Common myeloid progenitor, CD34-positive (primary cell): ENCODE measurements around the gene TRMU.

Experiments
- CTCF ChIA-PET: fragments of 350-600 bp; sonication (Branson Sonifier 250); formaldehyde crosslinking; loops from one replicate; lab custom pipeline; 2021; ENCODE audit warnings: antibody characterized with exemption; lab: Charles Lee
- POLR2A ChIA-PET: fragments of 350-600 bp; sonication (Branson Sonifier 250); formaldehyde crosslinking; loops from one replicate; lab custom pipeline; 2021; ENCODE audit warnings: antibody characterized with exemption; lab: Charles Lee
- DNase-seq, 3 donors: peaks; one replicate each; pipeline versions ENCODE4 v3.0.0 to v3.0.0-alpha.2; 2013
- H3K27ac ChIP-seq, 2 experiments: 1 replicate in 1 of 2; 2 replicates in 1 of 2; pipeline ENCODE4 v1.7.0; 2013; ENCODE audit warnings: inconsistent platforms in 2 of 2, low read length in 2 of 2, mild to moderate bottlenecking in 2 of 2, low read depth in 1 of 2, moderate library complexity in 1 of 2; ENCODE audit not compliant: severe bottlenecking in 2 of 2, insufficient read depth in 1 of 2, poor library complexity in 1 of 2
- H3K27me3 ChIP-seq, 5 experiments: replicated peaks in 2 of 5; 1 replicate in 3 of 5; 2 replicates in 2 of 5; pipeline versions ENCODE4 v1.6.1 to v1.7.0; 2013; ENCODE audit warnings: low read length in 4 of 5, mild to moderate bottlenecking in 2 of 5, moderate library complexity in 2 of 5, inconsistent platforms in 1 of 5; ENCODE audit not compliant: insufficient read depth in 5 of 5, control insufficient read depth in 4 of 5
- H3K36me3 ChIP-seq, 4 experiments: 1 replicate in 2 of 4; 2 replicates in 2 of 4; pipeline versions ENCODE4 v1.6.1 to v1.7.0; 2013; ENCODE audit warnings: low read length in 3 of 4, control low read depth in 1 of 4, mild to moderate bottlenecking in 1 of 4; ENCODE audit not compliant: control insufficient read depth in 4 of 4, insufficient read depth in 4 of 4
- H3K4me1 ChIP-seq, 4 experiments: 1 replicate in 3 of 4; 2 replicates in 1 of 4; pipeline versions ENCODE4 v1.6.1 to v1.7.1; 2013; ENCODE audit warnings: low read length in 3 of 4, mild to moderate bottlenecking in 3 of 4, control low read depth in 1 of 4, inconsistent platforms in 1 of 4, moderate library complexity in 1 of 4; ENCODE audit not compliant: control insufficient read depth in 4 of 4, insufficient read depth in 4 of 4; ENCODE audit errors: control extremely low read depth in 1 of 4
- H3K4me3 ChIP-seq, 7 experiments: 1 replicate in 4 of 7; 2 replicates in 3 of 7; pipeline versions ENCODE4 v1.5.1 to v1.7.0; 2013; ENCODE audit warnings: mild to moderate bottlenecking in 7 of 7, low read length in 6 of 7, moderate library complexity in 6 of 7, inconsistent platforms in 2 of 7, low read depth in 2 of 7, control low read depth in 1 of 7; ENCODE audit not compliant: insufficient read depth in 4 of 7, control insufficient read depth in 1 of 7; ENCODE audit errors: extremely low read depth in 1 of 7
- H3K9me3 ChIP-seq, 5 experiments: 1 replicate in 4 of 5; 2 replicates in 1 of 5; pipeline versions ENCODE4 v1.6.1 to v1.7.1; 2013; ENCODE audit warnings: low read length in 4 of 5, mild to moderate bottlenecking in 2 of 5, inconsistent platforms in 1 of 5, low read depth in 1 of 5, moderate library complexity in 1 of 5; ENCODE audit not compliant: control insufficient read depth in 4 of 5, insufficient read depth in 2 of 5; ENCODE audit errors: control extremely low read depth in 1 of 5
- WGBS: methylation state at CpG from one replicate; pipeline ENCODE4 v1.1.5; 2013; ENCODE audit not compliant: insufficient coverage; 5-methylcytosine and 5-hydroxymethylcytosine counted together

The TRMU gene

GRCh38 chr22:46379066-46379930 lies 43.8 kb downstream of the TRMU start:
- POLR2A ChIA-PET, result no interaction called here

GRCh38 chr22:46380069-46380468 lies 44.6 kb downstream of the TRMU start:
- WGBS, result 94% methylated on average over 18 of the region's 19 CpGs
- Histone ChIP-seq H3K4me3 (no peak overlapping the region), H3K27ac (no peak overlapping the region), H3K36me3 (no peaks in the 10 kb centered on the region), H3K4me1 (peaks cover 0 to 2% (median under 1%) of the 10 kb centered on the region in 4 experiments), H3K27me3 (peaks cover 0 to 45% (median 9%) of the 10 kb centered on the region in 5 experiments), H3K9me3 (peaks cover 0 to 22% (median 5%) of the 10 kb centered on the region in 5 experiments)
- ChIA-PET CTCF (interaction anchor here (2.3 kb wide), 1 partner anchor 13 kb away, joined by 7 read pairs; no protein-coding TSS in a partner anchor), POLR2A (no interaction called here)
- no peak for DNase-seq

More at GRCh38 chr22:46379066-46379930, 43.8 kb downstream of the TRMU start:
- Histone ChIP-seq H3K4me1 (peaks cover 0 to 10% (median 8%) of the 10 kb centered on the region in 4 experiments), H3K9me3 (peaks cover 0 to 23% (median 5%) of the 10 kb centered on the region in 5 experiments), H3K27ac (no peak overlapping the region), H3K27me3 (peaks cover 0 to 48% (median 9%) of the 10 kb centered on the region in 5 experiments), H3K36me3 (no peaks in the 10 kb centered on the region), H3K4me3 (no peak overlapping the region)
- CTCF ChIA-PET, result interaction anchor here (2.3 kb wide), 1 partner anchor 12 kb away, joined by 7 read pairs; no protein-coding TSS in a partner anchor
- DNase-seq, result no peak
- 95% methylated on average over 27 of the region's 29 CpGs for WGBS

GRCh38 chr22:46380581-46380980 lies 45.1 kb downstream of the TRMU start:
- WGBS, result 95% methylated on average over 17 of the region's 17 CpGs
- Histone ChIP-seq H3K27me3 (peaks cover 0 to 42% (median 9%) of the 10 kb centered on the region in 5 experiments), H3K36me3 (no peaks in the 10 kb centered on the region), H3K4me1 (no peaks in the 10 kb centered on the region), H3K9me3 (peaks cover 0 to 16% (median 4%) of the 10 kb centered on the region in 5 experiments), H3K4me3 (no peak overlapping the region), H3K27ac (no peak overlapping the region)
- CTCF ChIA-PET, result no interaction called here
- no peak for DNase-seq
- POLR2A ChIA-PET, result interaction anchor here (0.8 kb wide), 1 partner anchor 42 kb away, joined by 3 read pairs; no protein-coding TSS in a partner anchor

- H3K27me3 ChIP-seq, result peaks cover 0 to 42% (median 9%) of the 10 kb centered on the region in 5 experiments
- ChIA-PET CTCF (no interaction called here), POLR2A (interaction anchor here (0.8 kb wide), 1 partner anchor 42 kb away, joined by 3 read pairs; no protein-coding TSS in a partner anchor)
- no peaks in the 10 kb centered on the region for H3K4me1 ChIP-seq
- H3K9me3 ChIP-seq, result peaks cover 0 to 11% (median 2%) of the 10 kb centered on the region in 5 experiments
- WGBS, result 86% methylated on average over 5 of the region's 5 CpGs
- H3K4me3 ChIP-seq, result no peak overlapping the region
- no peaks in the 10 kb centered on the region for H3K36me3 ChIP-seq
- H3K27ac ChIP-seq, result no peak overlapping the region
- no peak for DNase-seq
These were observed 45.6 kb downstream of the TRMU start for GRCh38 chr22:46381142-46381541.

GRCh38 chr22:46381731-46382130 lies 46.2 kb downstream of the TRMU start:
- Histone ChIP-seq H3K27ac (no peak overlapping the region), H3K4me3 (no peak overlapping the region), H3K36me3 (no peaks in the 10 kb centered on the region), H3K4me1 (no peaks in the 10 kb centered on the region), H3K9me3 (peaks cover 0 to 6% (median under 1%) of the 10 kb centered on the region in 5 experiments), H3K27me3 (peaks cover 0 to 39% (median 8%) of the 10 kb centered on the region in 5 experiments)
- CTCF ChIA-PET, result no interaction called here
- 94% methylated on average over 27 of the region's 27 CpGs for WGBS
- no peak for DNase-seq
- POLR2A ChIA-PET, result no interaction called here

- Histone ChIP-seq H3K4me3 (no peak overlapping the region), H3K36me3 (no peaks in the 10 kb centered on the region), H3K27ac (no peak overlapping the region), H3K9me3 (no peaks in the 10 kb centered on the region), H3K4me1 (no peaks in the 10 kb centered on the region), H3K27me3 (peaks cover 0 to 31% (median 8%) of the 10 kb centered on the region in 5 experiments)
- ChIA-PET CTCF (no interaction called here), POLR2A (no interaction called here)
- WGBS, result 97% methylated on average over 10 of the region's 15 CpGs
- DNase-seq, result no peak
These were observed 47.0 kb downstream of the TRMU start for GRCh38 chr22:46382524-46382923.

GRCh38 chr22:46386312-46386711 lies 50.8 kb downstream of the TRMU start:
- no peak overlapping the region for H3K27ac ChIP-seq
- DNase-seq, result no peak
- WGBS, result 92% methylated on average over 25 of the region's 27 CpGs
- H3K4me3 ChIP-seq, result no peak overlapping the region
- ChIA-PET CTCF (no interaction called here), POLR2A (no interaction called here)
- no peaks in the 10 kb centered on the region for H3K36me3 ChIP-seq
- H3K27me3 ChIP-seq, result peaks cover 0 to 6% (median 0%) of the 10 kb centered on the region in 5 experiments
- no peaks in the 10 kb centered on the region for H3K4me1 ChIP-seq
- no peaks in the 10 kb centered on the region for H3K9me3 ChIP-seq
